Measurements from ENCODE around the gene DIPK1B. TPM values are rescaled to one million over a fixed set of nuclear protein-coding genes. Genes with fewer than 3 reads are reported as not detected.

Gene DIPK1B
- total and polyA plus RNA-seq, 10 of the 15 experiments (the other 5 are each of a cell fraction or from before 2014, with no cell fraction given): 0.08 to 0.28 (median 0.13) TPM; not detected in 3

GRCh38 chr9:136695955-136696354, 16.4 kb upstream of the DIPK1B start:
- H2AFZ ChIP-seq (ENCODE audit: control insufficient read depth, low read depth, low read length): no peak overlapping the region
- BruUV-seq (replicated peaks): no TSS peak
- TF ChIP-seq TCF3 (IDR thresholded peaks at IDR 0.05; ENCODE audit: borderline replicate concordance, insufficient read depth, low read depth, low read length) (peak; percentile 68; the same call in 1 of the 2 replicates), CBX5 (IDR thresholded peaks at IDR 0.05; ENCODE audit: low read depth) (no peak)
- in situ Hi-C loops (cut with MboI): no loop called here
- no peaks in the 10 kb centered on the region for H3K27me3 ChIP-seq (replicated peaks in 1 of 2; ENCODE audit: control insufficient read depth in 2 of 2, insufficient read depth in 2 of 2, low read length in 1 of 2)
- no peaks in the 10 kb centered on the region for H3K79me2 ChIP-seq (ENCODE audit: control insufficient read depth, insufficient read depth, low read length)
- no peak for DNase-seq (ENCODE audit: low read depth, low spot score)
- no peak overlapping the region for H3K4me3 ChIP-seq
- ChIA-PET POLR2A (no interaction called here), SMC1A (ENCODE audit: uncharacterized antibody, unreplicated experiment) (no interaction called here), CTCF (interaction anchor here (1.4 to 1.9 kb wide), 2 partner anchors 24 to 31 kb away, joined by 4 read pairs; no protein-coding TSS in a partner anchor), RAD21 (ENCODE audit: unreplicated experiment) (no interaction called here)
- intact Hi-C loops (cut with micrococcal nuclease; ENCODE audit: unreplicated experiment): no loop called here
- peaks cover 13% of the 10 kb centered on the region for H3K4me1 ChIP-seq (ENCODE audit: control insufficient read depth, insufficient read depth, low read length)
- no peaks in the 10 kb centered on the region for H3K9me3 ChIP-seq (replicated peaks; ENCODE audit: control insufficient read depth, insufficient read depth, low read length)
- H3K9ac ChIP-seq (ENCODE audit: control insufficient read depth, insufficient read depth, low read length): no peak overlapping the region
- H3K36me3 ChIP-seq (ENCODE audit: control insufficient read depth in 2 of 2, insufficient read depth in 2 of 2, low read length in 1 of 2): no peaks in the 10 kb centered on the region
- FAIRE-seq: no peak
- WGBS (ENCODE audit: insufficient coverage, insufficient replicate concordance, low lambda C conversion rate, missing lambda C conversion rate): 24% methylated on average over 23 of the region's 23 CpGs
- no peak overlapping the region for H3K4me2 ChIP-seq (ENCODE audit: control insufficient read depth, insufficient read depth)
- H3K27ac ChIP-seq (ENCODE audit: control insufficient read depth, insufficient read depth): no peak overlapping the region
- 0 out of 3 replicates have a peak, but pooled peaks have one; percentile 3 for ATAC-seq
- no peaks in the 10 kb centered on the region for H4K20me1 ChIP-seq (ENCODE audit: control insufficient read depth, insufficient read depth)

GRCh38 chr9:136696502-136696901, 15.9 kb upstream of the DIPK1B start:
- 33% methylated on average over 9 of the region's 9 CpGs for WGBS (ENCODE audit: insufficient coverage, insufficient replicate concordance, low lambda C conversion rate, missing lambda C conversion rate)
- H4K20me1 ChIP-seq (ENCODE audit: control insufficient read depth, insufficient read depth): no peaks in the 10 kb centered on the region
- H2AFZ ChIP-seq (ENCODE audit: control insufficient read depth, low read depth, low read length): no peak overlapping the region
- TF ChIP-seq SP1 (IDR thresholded peaks at IDR 0.05; ENCODE audit: low read depth, low read length): no peak
- no peaks in the 10 kb centered on the region for H3K79me2 ChIP-seq (ENCODE audit: control insufficient read depth, insufficient read depth, low read length)
- ChIA-PET CTCF (interaction anchor here (1.9 kb wide), 1 partner anchor 30 kb away, joined by 4 read pairs; no protein-coding TSS in a partner anchor), SMC1A (ENCODE audit: uncharacterized antibody, unreplicated experiment) (no interaction called here), POLR2A (no interaction called here), RAD21 (ENCODE audit: unreplicated experiment) (no interaction called here)
- H3K27ac ChIP-seq (ENCODE audit: control insufficient read depth, insufficient read depth): no peak overlapping the region
- DNase-seq (ENCODE audit: low read depth, low spot score) (no peak), FAIRE-seq (no peak), ATAC-seq (no peak)
- no peak overlapping the region for H3K9ac ChIP-seq (ENCODE audit: control insufficient read depth, insufficient read depth, low read length)
- peaks cover 17% of the 10 kb centered on the region for H3K4me1 ChIP-seq (ENCODE audit: control insufficient read depth, insufficient read depth, low read length)
- H3K9me3 ChIP-seq (replicated peaks; ENCODE audit: control insufficient read depth, insufficient read depth, low read length): no peaks in the 10 kb centered on the region
- intact Hi-C loops (cut with micrococcal nuclease; ENCODE audit: unreplicated experiment): no loop called here
- no peaks in the 10 kb centered on the region for H3K36me3 ChIP-seq (ENCODE audit: control insufficient read depth in 2 of 2, insufficient read depth in 2 of 2, low read length in 1 of 2)
- H3K27me3 ChIP-seq (replicated peaks in 1 of 2; ENCODE audit: control insufficient read depth in 2 of 2, insufficient read depth in 2 of 2, low read length in 1 of 2): no peaks in the 10 kb centered on the region
- no TSS peak for BruUV-seq (replicated peaks)
- no peak overlapping the region for H3K4me2 ChIP-seq (ENCODE audit: control insufficient read depth, insufficient read depth)
- H3K4me3 ChIP-seq: no peak overlapping the region
- in situ Hi-C loops (cut with MboI): no loop called here

All from GM12878 (cell line).